GM18498 (cell line): Measurements from ENCODE around the gene ARMC7.
"Not testable (repeated sequence)": the region's sequence is repeated elsewhere in the genome, so short reads cannot be mapped to it uniquely, and the experiment has no call there.

Experiments
- ATAC-seq: cut with Tn5 transposase; IDR thresholded peaks from one replicate; pipeline ENCODE4 v1.9.1; 2021; ENCODE audit warnings: mild to moderate bottlenecking, moderate library complexity; ENCODE audit not compliant: unreplicated experiment

ARMC7 gene

GRCh38 chr17:75109407-75110233 is at the start of gene ARMC7:
Gene ARMC7, plus strand, starts transcription at chr17:75109969. Its CDS starts 320 bp downstream, at chr17:75110289.
- ATAC-seq, result peak; percentile 68

DNA sequence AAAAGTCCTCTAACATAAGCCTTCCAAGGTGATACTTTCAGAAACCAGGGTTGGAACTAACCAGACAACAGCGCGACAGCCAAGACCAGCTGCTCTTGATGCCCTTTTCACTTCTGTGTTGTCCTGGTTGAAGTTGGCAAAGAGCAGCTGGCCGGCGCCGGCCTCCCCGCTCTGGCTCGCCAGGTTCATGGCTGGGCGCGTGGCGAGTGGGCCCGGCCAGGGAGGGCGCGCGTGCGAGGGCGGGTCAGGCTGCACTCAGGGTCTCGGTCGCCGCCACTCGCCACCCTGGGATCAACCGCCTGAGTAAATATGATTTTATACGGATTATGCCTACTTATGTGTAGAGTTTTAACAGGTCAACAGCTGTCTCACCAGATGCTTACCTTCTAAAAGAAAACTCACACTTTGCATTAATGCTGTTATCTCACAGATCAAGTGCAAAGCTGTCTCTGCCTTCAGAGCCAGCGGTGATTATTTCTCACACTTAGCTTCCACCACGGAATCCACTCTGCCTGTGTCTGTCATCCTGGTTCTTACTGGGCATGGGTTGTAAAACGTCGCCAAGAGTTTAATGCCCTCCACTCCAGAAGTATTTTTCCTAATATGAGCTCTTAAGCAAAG is 49.2 kb upstream of the ARMC7 start:
- ATAC-seq, result no peak

- no peak for ATAC-seq
These were observed 48.7 kb upstream of the ARMC7 start for GRCh38 chr17:75061055-75061438.

- no peak for ATAC-seq
These were observed 48.2 kb upstream of the ARMC7 start for GRCh38 chr17:75061618-75062017.

DNA sequence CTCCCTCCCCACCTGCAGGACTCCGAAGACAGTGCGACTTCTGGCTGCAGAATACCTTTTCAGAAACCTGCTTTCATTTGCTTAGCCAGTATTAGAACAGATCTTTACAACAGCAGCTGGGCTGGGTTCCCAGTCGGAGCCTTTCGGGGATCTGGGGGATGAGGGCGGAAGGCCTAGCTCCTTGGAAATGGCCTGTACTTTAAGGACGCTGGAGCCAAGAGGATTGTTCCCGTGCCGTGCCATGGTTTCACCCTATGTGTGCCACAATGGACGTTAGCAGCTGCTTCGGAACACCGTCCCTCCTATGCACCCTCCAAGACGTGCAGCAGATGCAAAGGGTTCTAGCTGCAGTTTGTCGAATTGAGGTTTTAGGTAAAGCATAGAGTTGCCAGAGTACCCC is 46.6 kb upstream of the ARMC7 start:
- no peak for ATAC-seq

DNA sequence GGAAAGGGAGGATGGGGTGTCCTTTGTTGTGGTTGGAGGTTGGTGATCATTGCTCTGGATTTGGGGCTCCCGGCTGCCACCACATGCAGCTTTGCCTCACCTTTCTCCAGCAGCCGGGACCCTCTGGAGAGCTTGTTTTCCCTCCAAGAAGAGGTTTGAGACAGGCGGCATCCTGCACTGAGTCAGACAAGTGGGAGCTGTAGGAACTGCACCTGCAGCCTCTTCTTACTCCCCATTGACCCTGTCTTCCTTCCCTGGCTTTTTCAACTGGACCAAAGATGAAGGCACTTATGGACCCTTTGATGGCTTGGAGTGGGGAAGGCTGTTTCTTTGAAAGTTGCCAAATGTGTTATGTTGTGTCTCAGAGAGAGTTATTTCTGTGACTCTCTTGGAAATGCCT is 46.1 kb upstream of the ARMC7 start:
- ATAC-seq, result no peak

DNA sequence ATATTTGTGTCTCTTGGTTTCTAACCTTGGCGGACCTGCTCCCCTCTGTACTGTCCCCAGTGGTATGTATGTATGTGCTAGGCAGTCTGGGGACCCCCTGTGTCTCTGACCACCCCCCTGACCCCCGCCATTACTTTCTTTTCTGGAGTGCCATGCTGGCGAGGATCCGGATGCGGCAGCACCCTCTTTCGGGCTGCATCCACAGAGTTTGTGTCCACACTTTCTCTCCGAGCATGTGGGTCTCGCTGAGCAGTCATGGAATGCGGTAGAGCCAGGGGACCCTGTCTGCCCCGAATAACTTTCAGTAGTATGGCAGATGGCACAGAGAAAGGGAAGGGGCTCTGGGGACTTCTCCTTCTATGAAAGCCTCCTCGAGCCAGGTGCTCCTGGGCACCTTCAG is 45.7 kb upstream of the ARMC7 start:
- no peak for ATAC-seq

DNA sequence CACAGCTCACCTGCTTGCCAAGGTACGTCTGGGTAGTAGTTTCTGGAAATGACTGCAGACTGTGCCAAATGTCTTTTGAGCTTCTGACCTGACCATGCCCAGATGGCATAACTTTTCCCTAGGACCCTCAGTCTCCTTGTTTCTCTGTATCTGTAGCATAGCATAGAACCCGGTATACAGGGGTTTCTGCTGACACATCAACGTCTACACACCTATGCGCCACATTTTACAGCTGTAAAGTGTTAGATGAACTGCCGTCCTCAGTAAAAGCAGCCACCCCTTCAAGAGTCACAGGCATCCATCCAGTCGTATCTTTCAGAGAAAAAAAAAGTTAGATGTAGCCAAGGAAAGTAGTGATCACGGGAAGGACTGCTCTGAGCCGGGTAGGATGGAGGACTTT is 45.3 kb upstream of the ARMC7 start:
- ATAC-seq, result no peak

GRCh38 chr17:75064867-75065561 is 44.8 kb upstream of the ARMC7 start:
- ATAC-seq, result no peak

GRCh38 chr17:75065562-75066151 is 44.1 kb upstream of the ARMC7 start:
- ATAC-seq, result no peak

DNA sequence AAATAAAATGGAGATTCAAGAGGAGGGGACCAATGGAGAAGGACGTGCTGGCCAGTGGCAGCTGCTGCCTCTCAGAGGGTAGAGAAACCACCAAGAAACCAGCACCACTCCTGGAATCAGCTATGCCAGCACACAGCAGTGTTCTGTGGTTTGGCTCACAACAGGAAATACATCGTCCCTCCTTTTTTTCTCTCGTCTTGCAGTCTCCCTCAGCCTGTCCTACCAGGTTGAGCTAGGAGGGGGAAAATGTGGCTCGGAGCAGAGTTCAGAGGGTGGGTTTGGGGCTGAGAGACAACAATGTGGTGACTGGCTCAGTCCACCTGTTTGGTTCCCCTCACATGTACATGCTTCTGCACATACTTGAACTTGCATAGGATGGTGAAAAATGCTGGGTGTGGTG is 41.9 kb upstream of the ARMC7 start:
- no peak for ATAC-seq

DNA sequence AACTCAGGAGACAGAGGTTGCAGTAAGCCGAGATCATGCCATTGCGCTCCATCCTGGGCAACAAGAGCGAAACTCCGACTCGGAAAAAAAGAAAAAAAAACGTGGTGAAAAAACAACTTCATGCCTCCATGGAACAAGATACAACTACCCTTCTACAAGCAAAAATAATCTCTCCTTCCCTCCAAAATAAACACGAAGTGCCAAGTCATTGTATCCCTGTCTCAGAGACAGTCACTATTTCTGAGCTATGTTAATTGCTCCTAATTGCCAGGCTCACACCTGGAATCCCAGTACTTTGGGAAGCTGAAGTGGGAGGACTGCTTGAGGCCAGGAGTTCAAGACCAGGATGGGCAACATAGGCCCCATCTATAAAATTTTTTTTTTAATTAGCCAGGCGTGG is 41.0 kb upstream of the ARMC7 start:
- ATAC-seq, result no peak

GRCh38 chr17:75069783-75070182 is 40.0 kb upstream of the ARMC7 start:
- no peak for ATAC-seq

- ATAC-seq, result not testable (repeated sequence)
These were observed 38.1 kb upstream of the ARMC7 start for GRCh38 chr17:75071478-75072271.

DNA sequence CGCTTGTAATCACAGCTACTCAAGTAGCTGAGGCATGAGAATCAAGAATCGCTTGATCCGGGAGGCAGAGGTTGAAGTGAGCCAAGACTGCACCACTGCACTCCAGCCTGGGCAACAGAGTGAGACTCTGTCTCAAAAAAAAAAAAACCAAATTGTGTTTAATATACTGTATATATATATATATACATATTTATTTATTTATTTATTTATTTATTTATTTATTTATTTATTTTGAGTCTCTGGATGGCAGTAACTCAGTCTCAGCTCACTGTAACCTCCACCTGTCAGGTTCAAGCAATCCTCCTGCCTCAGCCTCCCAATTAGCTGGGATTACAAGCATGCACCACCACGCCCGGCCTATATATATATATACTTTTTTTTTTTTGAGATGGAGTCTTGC is 36.9 kb upstream of the ARMC7 start:
- ATAC-seq, result not testable (repeated sequence)

DNA sequence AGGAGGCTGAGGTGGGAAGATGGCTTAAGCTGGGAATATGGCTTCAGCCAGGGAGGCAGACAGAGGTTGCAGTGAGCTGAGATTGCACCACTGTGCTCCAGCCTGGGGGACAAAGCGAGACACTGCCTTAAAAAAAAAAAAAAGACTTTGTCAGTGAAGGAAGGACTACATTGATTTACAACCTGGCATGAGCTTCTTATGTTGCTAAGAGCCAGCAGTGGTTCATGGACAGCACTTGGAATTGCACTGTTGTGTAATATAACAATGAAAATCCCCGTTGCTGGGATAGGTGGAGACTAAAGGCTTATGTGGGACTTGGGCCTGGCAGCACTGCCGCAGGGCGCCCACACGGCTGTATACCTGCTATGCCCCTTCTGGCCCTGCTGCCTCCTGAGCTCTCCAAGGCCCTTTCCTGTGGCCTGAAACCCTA is 36.1 kb upstream of the ARMC7 start:
- no peak for ATAC-seq

GRCh38 chr17:75074532-75074931 is 35.2 kb upstream of the ARMC7 start:
- ATAC-seq, result no peak

GRCh38 chr17:75075597-75076336 is 34.0 kb upstream of the ARMC7 start:
- no peak for ATAC-seq

- ATAC-seq, result no peak
These were observed 32.7 kb upstream of the ARMC7 start for GRCh38 chr17:75077072-75077495.
